ENCODE results near the gene SLC25A2.

SLC25A2 gene

DNA sequence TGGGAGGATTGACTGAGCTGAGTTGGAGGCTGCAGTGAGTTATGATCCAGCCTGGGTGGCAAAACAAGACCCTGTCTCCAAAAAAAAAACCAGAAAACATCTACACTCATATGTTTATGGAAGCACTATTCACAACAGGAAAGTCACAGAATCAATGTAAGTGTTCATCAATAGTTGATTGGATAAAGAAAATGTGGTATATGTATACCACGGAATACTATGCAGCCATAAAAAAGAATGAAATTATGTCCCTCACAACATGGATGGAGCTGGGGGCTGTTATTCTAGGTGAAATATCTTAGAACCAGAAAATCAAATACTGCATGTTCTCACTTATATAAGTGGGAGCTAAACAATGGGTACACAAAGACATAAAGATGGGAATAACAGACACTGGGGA lies 2.8 kb upstream of the SLC25A2 start:
- DNase-seq = no peak

DNA sequence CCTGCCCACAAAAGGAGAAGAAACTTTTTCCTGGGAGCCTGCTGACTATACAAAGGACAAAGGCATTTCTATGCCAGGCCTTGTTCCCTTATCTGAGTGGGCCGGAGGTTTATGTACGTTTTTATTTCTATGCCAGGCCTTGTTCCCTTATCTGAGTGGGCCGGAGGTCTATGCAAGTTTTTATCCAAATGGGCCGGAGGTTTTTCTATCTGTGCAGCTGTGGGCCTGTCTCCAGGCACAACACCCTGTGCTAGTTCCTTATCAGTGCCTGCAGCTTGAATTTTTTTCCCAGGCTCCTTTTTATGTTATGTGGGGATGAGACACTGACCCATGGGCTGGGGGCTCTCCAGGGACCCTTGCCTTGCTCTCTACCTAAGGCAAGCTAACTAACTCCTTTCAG lies 5.5 kb downstream of the SLC25A2 start:
- no peak for DNase-seq

DNA sequence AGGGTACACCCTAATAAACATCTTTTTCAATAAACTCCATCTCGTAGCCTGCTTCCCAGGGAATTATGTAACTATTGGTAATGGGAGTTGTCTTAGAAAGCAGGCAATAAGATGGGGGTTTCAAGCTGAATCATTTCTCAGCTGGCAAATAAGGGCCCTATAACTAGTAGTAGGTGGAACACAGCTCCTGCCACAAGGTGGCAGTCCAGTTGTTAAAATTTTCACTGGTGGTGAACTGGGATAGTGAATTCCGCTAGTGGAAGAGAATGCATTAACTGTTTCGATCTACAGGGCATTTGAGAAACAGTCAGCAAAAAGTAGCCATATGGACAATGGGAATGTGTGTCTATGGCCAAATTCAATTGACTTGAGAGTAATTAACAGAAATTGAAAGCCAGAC lies 30.9 kb downstream of the SLC25A2 start:
- DNase-seq = no peak

DNA sequence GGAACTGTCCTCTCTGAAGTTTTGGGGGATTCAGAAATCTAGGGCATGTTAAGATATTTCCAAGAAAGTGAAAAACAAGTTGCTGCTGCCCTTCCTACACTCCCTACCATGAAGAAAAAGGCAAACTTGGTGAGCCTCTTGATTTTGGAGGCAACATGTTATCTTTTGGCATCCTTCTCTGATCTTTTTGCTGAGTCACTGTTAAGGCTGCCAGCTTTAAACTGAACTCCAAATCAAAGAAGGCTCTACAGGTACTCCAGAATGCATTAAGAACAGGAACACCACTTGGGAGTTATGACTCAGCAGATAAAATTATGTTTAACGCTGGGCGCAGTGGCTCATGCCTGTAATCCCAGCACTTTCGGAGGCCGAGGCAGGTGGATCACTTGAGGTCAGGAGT lies 34.7 kb downstream of the SLC25A2 start:
- DNase-seq = no peak

DNA sequence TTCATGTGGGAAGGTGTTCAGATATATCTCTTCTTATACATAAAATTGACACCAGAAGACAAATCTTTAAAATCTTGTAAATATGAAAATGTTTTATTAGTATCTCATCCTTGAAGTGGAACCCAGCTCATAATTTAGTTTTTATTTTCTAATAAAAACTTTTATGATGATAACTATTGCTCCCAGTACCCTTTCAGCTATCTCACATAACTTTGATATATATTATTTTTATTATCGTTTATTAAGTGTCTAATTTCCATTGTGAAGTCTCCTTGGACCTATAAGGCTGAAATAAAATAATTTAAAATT lies 42.7 kb downstream of the SLC25A2 start:
- no peak for DNase-seq

DNA sequence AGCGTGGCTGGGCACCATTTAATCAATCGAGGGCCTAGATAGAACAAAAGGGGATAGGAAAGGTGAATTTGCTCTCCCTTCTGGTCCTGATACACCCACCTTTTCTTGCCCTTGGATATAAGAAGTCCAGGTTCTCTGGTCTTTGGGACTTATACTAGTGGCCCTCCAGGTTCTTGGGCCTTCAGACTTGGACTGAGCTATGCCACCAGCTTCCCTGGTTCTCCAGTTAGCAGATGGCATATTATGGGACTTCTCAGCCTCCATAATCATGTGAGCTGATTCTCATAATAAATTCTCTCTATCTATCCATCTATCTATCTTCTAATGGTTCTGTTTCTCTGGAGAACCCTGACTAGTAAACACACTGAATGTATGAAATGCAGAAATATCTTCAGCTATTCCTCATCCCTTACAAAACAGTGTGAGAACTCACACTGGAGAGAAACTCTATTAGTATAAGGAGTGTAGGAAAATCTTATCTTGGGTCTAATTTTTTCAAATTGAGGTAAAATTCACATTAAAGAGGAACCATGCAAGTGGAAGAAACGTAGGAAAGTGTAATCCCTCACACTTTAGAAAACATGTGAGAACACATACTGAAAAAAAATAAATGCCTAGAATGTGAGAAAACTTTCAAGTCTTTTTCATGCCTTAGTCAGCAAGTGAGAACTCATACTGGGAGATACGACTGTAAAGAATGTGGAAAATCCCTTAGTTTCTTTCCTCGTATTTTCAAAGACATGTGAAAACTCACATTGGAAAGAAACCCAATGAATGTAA lies 43.2 kb downstream of the SLC25A2 start:
- no peak for DNase-seq

DNA sequence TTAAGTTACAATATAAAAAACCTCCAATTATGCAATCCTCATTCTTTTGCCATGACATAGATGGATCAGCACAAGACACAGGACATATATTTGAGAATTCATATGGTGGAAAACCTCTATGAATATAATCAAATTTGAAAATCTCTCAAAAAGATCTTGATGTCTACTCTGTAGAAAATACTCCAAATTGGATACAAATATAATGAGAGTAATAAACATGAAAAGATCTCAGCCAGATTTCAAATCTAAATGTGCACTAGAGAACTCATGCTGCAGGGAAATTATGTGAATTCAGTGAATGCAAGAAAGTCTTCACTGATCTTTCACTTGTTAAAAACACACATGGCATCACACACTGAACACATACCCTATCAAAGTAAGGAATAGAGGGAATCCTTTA lies 44.9 kb downstream of the SLC25A2 start:
- DNase-seq = no peak

DNA sequence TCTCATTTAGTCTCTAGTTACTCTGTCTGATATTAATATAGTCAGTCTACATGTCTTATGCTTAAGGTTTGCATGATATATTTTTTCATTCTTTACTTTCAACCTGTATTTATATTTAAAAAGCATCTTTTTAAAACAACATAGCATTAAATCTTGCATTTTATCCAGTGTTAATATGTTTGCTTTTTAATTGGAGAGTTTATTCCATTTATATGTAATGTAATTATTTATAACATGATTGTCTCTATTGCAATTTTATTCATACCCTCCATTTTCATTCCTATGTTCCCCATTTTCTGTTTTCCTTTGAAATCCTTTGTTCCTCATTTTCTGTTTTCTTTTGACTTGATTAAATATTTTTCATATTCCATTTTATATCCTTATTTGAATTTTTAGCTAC lies 45.4 kb downstream of the SLC25A2 start:
- DNase-seq = no peak
